ENCODE results near the gene JMJD8. TPM values are rescaled to one million over a fixed set of nuclear protein-coding genes. Genes with fewer than 3 reads are reported as not detected.

JMJD8 gene
- polyA plus RNA-seq, 1 experiment, result 91.8 TPM

DNA sequence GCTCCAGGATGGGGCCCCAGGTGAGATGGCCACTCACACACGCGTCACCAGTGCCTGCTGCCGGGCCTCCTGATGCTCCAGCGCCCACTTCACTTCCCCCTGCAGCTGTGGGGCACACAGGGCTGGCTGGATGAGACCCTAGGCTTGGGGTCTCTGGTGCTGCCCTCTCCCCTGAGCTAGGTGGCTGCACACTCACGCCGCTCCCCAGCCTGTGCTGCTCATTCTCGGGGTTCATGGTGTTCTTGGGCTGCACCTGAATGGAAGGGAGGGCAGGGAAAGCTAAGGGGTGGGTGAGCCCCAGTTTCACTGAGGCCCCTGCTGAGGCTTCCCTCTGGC lies 40.9 kb upstream of the JMJD8 start:
- ChIA-PET CTCF (interaction anchor here (1.1 to 2.9 kb wide), 3 partner anchors 9 to 15 kb away, joined by 3 to 18 read pairs (median 14); partner anchors contain the start of genes CIAO3 and METRN), POLR2A (no interaction called here)
- 0 out of 2 replicates have a peak, but pooled peaks cover 2% of the 10 kb centered on the region for H3K36me3 ChIP-seq (ENCODE audit: control insufficient read depth, insufficient read depth, low read length)
- TF ChIP-seq, protein P1, sequence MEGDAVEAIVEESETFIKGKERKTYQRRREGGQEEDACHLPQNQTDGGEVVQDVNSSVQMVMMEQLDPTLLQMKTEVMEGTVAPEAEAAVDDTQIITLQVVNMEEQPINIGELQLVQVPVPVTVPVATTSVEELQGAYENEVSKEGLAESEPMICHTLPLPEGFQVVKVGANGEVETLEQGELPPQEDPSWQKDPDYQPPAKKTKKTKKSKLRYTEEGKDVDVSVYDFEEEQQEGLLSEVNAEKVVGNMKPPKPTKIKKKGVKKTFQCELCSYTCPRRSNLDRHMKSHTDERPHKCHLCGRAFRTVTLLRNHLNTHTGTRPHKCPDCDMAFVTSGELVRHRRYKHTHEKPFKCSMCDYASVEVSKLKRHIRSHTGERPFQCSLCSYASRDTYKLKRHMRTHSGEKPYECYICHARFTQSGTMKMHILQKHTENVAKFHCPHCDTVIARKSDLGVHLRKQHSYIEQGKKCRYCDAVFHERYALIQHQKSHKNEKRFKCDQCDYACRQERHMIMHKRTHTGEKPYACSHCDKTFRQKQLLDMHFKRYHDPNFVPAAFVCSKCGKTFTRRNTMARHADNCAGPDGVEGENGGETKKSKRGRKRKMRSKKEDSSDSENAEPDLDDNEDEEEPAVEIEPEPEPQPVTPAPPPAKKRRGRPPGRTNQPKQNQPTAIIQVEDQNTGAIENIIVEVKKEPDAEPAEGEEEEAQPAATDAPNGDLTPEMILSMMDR (IDR thresholded peaks at IDR 0.05; ENCODE audit: insufficient read depth, low read depth, low read length), result no peak
- no peaks in the 10 kb centered on the region for H3K27me3 ChIP-seq (ENCODE audit: control insufficient read depth, insufficient read depth, low read length)
- no peak overlapping the region for H3K4me3 ChIP-seq (ENCODE audit: low read depth, low read length)
- DNase-seq (ENCODE audit: low read depth), result no peak

DNA sequence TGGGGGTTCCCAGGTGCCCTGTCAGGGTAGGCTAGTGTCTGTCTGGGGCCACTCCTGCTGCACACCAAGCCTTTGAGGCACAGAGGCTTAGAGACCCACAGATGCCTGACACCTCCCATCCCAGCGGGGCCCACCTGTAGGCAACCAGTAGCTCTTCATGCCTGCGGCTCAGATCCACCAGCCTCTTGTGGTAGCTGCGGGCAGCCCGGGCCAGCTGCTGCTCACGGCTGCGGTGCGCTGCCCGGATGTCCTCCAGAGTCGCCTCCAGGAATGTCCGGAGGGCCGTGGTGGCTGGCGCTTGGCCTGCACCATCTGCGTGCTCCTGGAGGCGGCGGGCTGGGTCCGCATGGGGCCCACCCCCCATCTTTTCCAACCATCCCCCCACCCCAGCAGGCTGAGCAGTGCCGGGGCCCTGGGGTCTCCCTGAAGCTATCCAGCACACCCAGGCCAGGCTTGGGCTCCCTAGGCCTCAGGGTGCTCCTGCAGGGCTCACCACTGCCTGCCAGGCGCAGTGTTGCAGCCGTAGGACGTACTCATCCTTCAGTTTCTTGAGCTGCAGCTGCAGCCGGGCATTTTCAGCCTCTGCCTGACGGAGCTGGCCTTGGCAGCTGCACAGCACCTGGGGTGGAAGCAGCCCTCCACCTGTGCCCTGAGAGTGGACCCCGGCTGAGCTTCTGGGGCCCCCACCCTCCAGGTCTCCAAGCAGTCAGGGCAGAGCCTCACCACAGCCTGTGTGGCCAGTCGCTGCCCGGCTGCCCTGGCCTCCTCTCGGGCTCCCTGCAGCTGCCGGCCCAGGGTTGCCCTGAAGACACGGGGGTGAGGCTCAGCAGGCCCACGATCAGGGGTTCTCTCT lies 40.3 kb upstream of the JMJD8 start:
- Histone ChIP-seq H3K36me3 (ENCODE audit: control insufficient read depth, insufficient read depth, low read length) (0 out of 2 replicates have a peak, but pooled peaks cover 2% of the 10 kb centered on the region), H3K4me3 (ENCODE audit: low read depth, low read length) (no peak overlapping the region), H3K27me3 (ENCODE audit: control insufficient read depth, insufficient read depth, low read length) (no peaks in the 10 kb centered on the region)
- no peak for DNase-seq (ENCODE audit: low read depth)
- CTCF ChIA-PET, result interaction anchor here (1.1 to 2.9 kb wide), 3 partner anchors 9 to 16 kb away, joined by 3 to 18 read pairs (median 14); partner anchors contain the start of genes CIAO3 and METRN
- TF ChIP-seq, protein P1 (IDR thresholded peaks at IDR 0.05; ENCODE audit: insufficient read depth, low read depth, low read length), result no peak
- POLR2A ChIA-PET, result no interaction called here

DNA sequence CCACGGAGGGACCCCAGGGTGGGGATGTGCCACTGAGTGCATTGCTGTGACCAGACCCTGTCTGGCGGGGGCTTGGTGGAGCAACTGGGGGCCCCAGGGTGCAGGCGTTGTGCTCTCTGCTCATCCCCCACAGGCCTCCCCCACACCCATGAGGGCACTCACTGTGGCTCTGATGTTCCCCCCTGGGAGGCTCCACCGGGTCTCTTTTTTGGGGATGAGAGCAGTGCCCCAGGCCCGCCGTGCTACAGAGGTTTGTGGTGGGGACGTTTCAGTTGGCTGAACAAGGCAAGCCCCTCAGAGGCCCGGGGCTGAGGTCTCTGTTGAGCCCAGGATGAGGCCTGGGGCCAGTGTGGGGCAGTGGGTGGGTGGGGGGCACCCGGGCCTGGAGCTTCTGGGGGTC lies 39.6 kb upstream of the JMJD8 start:
- Histone ChIP-seq H3K4me3 (ENCODE audit: low read depth, low read length) (no peak overlapping the region), H3K27me3 (ENCODE audit: control insufficient read depth, insufficient read depth, low read length) (no peaks in the 10 kb centered on the region), H3K36me3 (ENCODE audit: control insufficient read depth, insufficient read depth, low read length) (peaks cover 2% of the 10 kb centered on the region; the same call in 1 of the 2 replicates)
- CTCF ChIA-PET, result interaction anchor here (1.1 to 2.9 kb wide), 3 partner anchors 8 to 13 kb away, joined by 4 to 18 read pairs (median 14); partner anchors contain the start of gene METRN
- TF ChIP-seq, protein P1 (IDR thresholded peaks at IDR 0.05; ENCODE audit: insufficient read depth, low read depth, low read length), result no peak
- POLR2A ChIA-PET, result no interaction called here
- no peak for DNase-seq (ENCODE audit: low read depth)

DNA sequence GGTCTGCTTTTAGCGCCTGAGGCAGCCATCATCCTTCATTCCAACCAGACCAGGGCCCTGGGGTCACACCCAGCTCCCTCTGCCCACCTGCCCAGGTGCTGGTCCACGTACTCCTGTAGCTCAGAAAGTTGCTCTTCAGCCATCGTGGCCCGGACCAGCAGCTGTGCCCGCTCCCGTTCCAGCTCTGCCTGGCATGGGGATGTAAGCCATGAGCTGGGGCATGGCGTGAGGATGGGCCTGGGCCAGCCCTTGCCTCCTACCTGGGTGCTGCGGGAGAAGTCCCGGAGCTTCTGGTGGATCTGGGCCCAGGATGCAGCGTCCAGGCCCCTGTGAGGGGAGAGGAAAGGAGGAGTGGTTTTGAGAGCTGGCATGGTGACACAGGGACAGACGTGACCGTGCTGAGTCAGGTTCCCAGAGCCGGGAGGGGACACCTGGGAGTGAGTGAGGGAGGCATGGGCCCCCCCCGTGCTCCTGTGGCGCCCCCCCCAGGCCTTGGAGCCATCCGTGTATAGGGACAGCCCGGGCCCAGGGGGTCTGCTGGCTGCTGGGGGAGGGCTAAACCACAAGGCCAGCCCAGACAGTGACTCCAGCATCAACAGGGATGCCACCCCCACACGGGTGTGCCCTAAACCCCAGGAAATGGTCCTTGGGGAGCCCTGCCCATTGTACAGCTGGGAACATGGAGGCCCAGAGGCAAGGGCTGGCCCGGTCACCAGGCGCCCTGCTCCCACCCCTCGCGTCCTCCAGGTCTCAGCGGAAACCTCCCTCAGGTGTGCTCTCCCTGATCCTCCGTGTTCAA lies 38.9 kb upstream of the JMJD8 start:
- CTCF ChIA-PET, result interaction anchor here (1.1 to 1.6 kb wide), 3 partner anchors 10 to 62 kb away, joined by 3 to 6 read pairs (median 4); no protein-coding TSS in a partner anchor
- Histone ChIP-seq H3K27me3 (ENCODE audit: control insufficient read depth, insufficient read depth, low read length) (no peaks in the 10 kb centered on the region), H3K4me3 (ENCODE audit: low read depth, low read length) (no peak overlapping the region), H3K36me3 (ENCODE audit: control insufficient read depth, insufficient read depth, low read length) (peaks cover 2% of the 10 kb centered on the region; the same call in 1 of the 2 replicates)
- TF ChIP-seq, protein P1 (IDR thresholded peaks at IDR 0.05; ENCODE audit: insufficient read depth, low read depth, low read length), result no peak
- no peak for DNase-seq (ENCODE audit: low read depth)
- POLR2A ChIA-PET, result no interaction called here

All from BJ (cell line).